Keratinocyte (primary cell): ENCODE measurements around the gene SMC3. TPM values are rescaled to one million over a fixed set of nuclear protein-coding genes. Genes with fewer than 3 reads are reported as not detected.

Experiments used
- DNase-seq: peaks from one replicate; pipeline ENCODE4 v3.0.0-alpha.2; 2011; ENCODE audit warnings: low read depth, missing footprints, low spot score
- FAIRE-seq: peaks from 2 replicates; lab custom pipeline; 2011; peaks lifted over from hg19 to GRCh38; lab: Jason Lieb, UNC
- H2AFZ ChIP-seq: 2 replicates; pipeline ENCODE4 v1.6.0; 2012; ENCODE audit warnings: low read length, control low read depth, inconsistent platforms; ENCODE audit not compliant: control insufficient read depth
- H3K27ac ChIP-seq: 2 replicates; pipeline ENCODE4 v1.5.1; 2011; ENCODE audit warnings: low read length; ENCODE audit not compliant: control insufficient read depth, insufficient read depth
- H3K27me3 ChIP-seq: 3 replicates; pipeline ENCODE4 v1.6.0; 2011; ENCODE audit warnings: low read length; ENCODE audit not compliant: control insufficient read depth, insufficient read depth; ENCODE audit errors: extremely low read depth
- H3K36me3 ChIP-seq, 2 experiments: 2 replicates in 1 of 2; 3 replicates in 1 of 2; pipeline ENCODE4 v1.5.1; 2011; ENCODE audit warnings: low read length in 2 of 2, mild to moderate bottlenecking in 1 of 2; ENCODE audit not compliant: control insufficient read depth in 2 of 2, insufficient read depth in 2 of 2; ENCODE audit errors: extremely low read depth in 1 of 2
- H3K4me1 ChIP-seq: 3 replicates; pipeline ENCODE4 v1.5.1; 2011; ENCODE audit warnings: low read length; ENCODE audit not compliant: control insufficient read depth, insufficient read depth; ENCODE audit errors: extremely low read depth
- H3K4me2 ChIP-seq: 3 replicates; pipeline ENCODE4 v1.6.0; 2011; ENCODE audit warnings: low read depth, low read length; ENCODE audit not compliant: control insufficient read depth, insufficient read depth; ENCODE audit errors: extremely low read depth
- H3K4me3 ChIP-seq, 3 experiments: fragments of 200-600 bp in 1 of 3; sonication (generic) in 1 of 3; 2 replicates in 2 of 3; 3 replicates in 1 of 3; pipeline ENCODE4 v1.5.1; 2011 to 2016; ENCODE audit warnings: low read length in 3 of 3, mild to moderate bottlenecking in 3 of 3, control low read depth in 2 of 3, inconsistent platforms in 1 of 3, low read depth in 1 of 3, mixed read lengths in 1 of 3, mixed run types in 1 of 3, moderate library complexity in 1 of 3; ENCODE audit not compliant: control insufficient read depth in 2 of 3, insufficient read depth in 2 of 3; ENCODE audit errors: extremely low read depth in 1 of 3
- H3K79me2 ChIP-seq: 2 replicates; pipeline ENCODE4 v1.6.0; 2012; ENCODE audit warnings: low read length; ENCODE audit not compliant: control insufficient read depth, insufficient read depth
- H3K9ac ChIP-seq: 3 replicates; pipeline ENCODE4 v1.6.0; 2011; ENCODE audit warnings: low read length; ENCODE audit not compliant: control insufficient read depth, insufficient read depth; ENCODE audit errors: extremely low read depth
- H3K9me1 ChIP-seq: 3 replicates; pipeline ENCODE4 v1.6.0; 2011; ENCODE audit warnings: low read length; ENCODE audit not compliant: control insufficient read depth, insufficient read depth; ENCODE audit errors: extremely low read depth
- H3K9me3 ChIP-seq: 2 replicates; pipeline ENCODE4 v1.5.1; 2012; ENCODE audit warnings: low read depth, low read length; ENCODE audit not compliant: control insufficient read depth
- H4K20me1 ChIP-seq: 3 replicates; pipeline ENCODE4 v1.6.0; 2011; ENCODE audit warnings: low read length; ENCODE audit not compliant: control insufficient read depth, insufficient read depth; ENCODE audit errors: extremely low read depth
- CTCF ChIP-seq, 3 experiments: IDR thresholded peaks in 1 of 3; conservative IDR thresholded peaks in 1 of 3; optimal IDR thresholded peaks in 1 of 3; 2 replicates in 2 of 3; 3 replicates in 1 of 3; pipeline versions ENCODE3 to v1.5.1; 2011; ENCODE audit warnings: low read length in 3 of 3, mild to moderate bottlenecking in 3 of 3, moderate library complexity in 2 of 3, control low read depth in 1 of 3, inconsistent platforms in 1 of 3; ENCODE audit not compliant: insufficient read depth in 2 of 3; ENCODE audit errors: extremely low read depth in 1 of 3
- EZH2 ChIP-seq: IDR thresholded peaks from one replicate; pipeline ENCODE4 v1.6.1; 2012; ENCODE audit warnings: inconsistent platforms, mild to moderate bottlenecking, low read length, moderate library complexity
- dilution Hi-C: fragments of 300-500 bp; cut with MboI; formaldehyde crosslinking; loops from one replicate; pipeline ENCODE4 v1.7.0; 2020; ENCODE audit warnings: low sequenced_read_pairs; ENCODE audit not compliant: extremely low pct_ligation_motif_present
- polyA plus RNA-seq, 5 experiments: library from polyadenylated mRNA; depleted of rRNA in 3 of 5; stranded (reverse) in 3 of 5; stranded (forward) in 1 of 5; unstranded in 1 of 5; fragments of >200 nt; gene quantifications; 1 replicate in 1 of 5; 2 replicates in 3 of 5; 3 replicates in 1 of 5; pipeline versions ENCODE4 v1.2.1 to v1.2.3, GENCODE V29; 2011 to 2012; ENCODE audit warnings: missing spikeins in 2 of 5, low read depth in 1 of 5, low replicate concordance in 1 of 5

The SMC3 gene
- polyA plus RNA-seq, 1 donor (not counting 4 experiments of a cell fraction or from before 2014, with no cell fraction given): 16.3 TPM

- TF ChIP-seq EZH2: no peak
- no peak for TF ChIP-seq CTCF (optimal IDR thresholded peaks at IDR 0.05 in 1 of 3, IDR thresholded peaks at IDR 0.05 in 1 of 3, conservative IDR thresholded peaks at IDR 0.05 in 1 of 3; ENCODE audit: extremely low read depth in 1 of 3, insufficient read depth in 2 of 3, low read length in 3 of 3)
Measured at GRCh38 chr10:110625951-110626855, 58.7 kb downstream of the SMC3 start.

DNA sequence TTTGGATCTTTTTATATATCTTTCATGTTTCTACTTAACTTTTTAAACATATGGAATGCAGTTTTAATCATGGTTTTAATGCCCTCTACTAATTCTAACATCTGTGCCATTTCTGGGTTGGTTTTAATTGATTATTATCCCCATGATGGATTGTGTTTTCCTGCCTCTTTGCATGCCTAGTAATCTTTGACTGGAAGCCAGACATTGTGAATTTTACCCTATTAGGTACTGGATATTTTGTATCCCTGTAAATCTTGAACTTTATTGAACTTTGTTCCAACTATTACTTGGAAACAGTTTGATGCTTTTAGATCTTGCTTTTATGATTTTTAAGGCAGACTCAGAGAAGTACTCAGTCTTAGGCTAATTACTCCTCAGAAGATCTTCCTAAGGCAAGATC, 60.7 kb downstream of the SMC3 start:
- no peak for DNase-seq
- Histone ChIP-seq H4K20me1 (no peaks in the 10 kb centered on the region), H3K9me1 (no peaks in the 10 kb centered on the region), H3K36me3 (no peaks in the 10 kb centered on the region), H3K4me2 (no peak overlapping the region), H3K9me3 (no peaks in the 10 kb centered on the region), H3K4me1 (peaks cover 3% of the 10 kb centered on the region), H3K27ac (no peak overlapping the region), H3K9ac (no peak overlapping the region), H3K4me3 (no peak overlapping the region), H3K27me3 (no peaks in the 10 kb centered on the region), H3K79me2 (no peaks in the 10 kb centered on the region), H2AFZ (no peak overlapping the region)
- no peak for TF ChIP-seq EZH2
- TF ChIP-seq CTCF (optimal IDR thresholded peaks at IDR 0.05 in 1 of 3, IDR thresholded peaks at IDR 0.05 in 1 of 3, conservative IDR thresholded peaks at IDR 0.05 in 1 of 3; ENCODE audit: extremely low read depth in 1 of 3, insufficient read depth in 2 of 3, low read length in 3 of 3): no peak
- no peak for FAIRE-seq
- dilution Hi-C loops: no loop called here

More at GRCh38 chr10:110625951-110626855, 58.7 kb downstream of the SMC3 start:
- Histone ChIP-seq H3K4me1 (peaks cover 3% of the 10 kb centered on the region), H3K27ac (no peak overlapping the region), H3K9me1 (no peaks in the 10 kb centered on the region), H3K36me3 (no peaks in the 10 kb centered on the region), H3K27me3 (no peaks in the 10 kb centered on the region), H3K4me3 (no peak overlapping the region), H2AFZ (no peak overlapping the region), H3K9ac (no peak overlapping the region), H3K79me2 (no peaks in the 10 kb centered on the region), H3K9me3 (no peaks in the 10 kb centered on the region), H4K20me1 (no peaks in the 10 kb centered on the region), H3K4me2 (no peak overlapping the region)
- no peak for DNase-seq
- dilution Hi-C loops: no loop called here
- no peak for FAIRE-seq
